Measurements from ENCODE around the gene PARD3B.

Gene PARD3B

GRCh38 chr2:205352094-205352493 lies 806.8 kb downstream of the PARD3B start:
- no peak for DNase-seq (ENCODE audit: low read depth)

GRCh38 chr2:205352593-205352992 lies 807.3 kb downstream of the PARD3B start:
- DNase-seq (ENCODE audit: low read depth) = peak; percentile 30

GRCh38 chr2:205357732-205358131 lies 812.5 kb downstream of the PARD3B start:
- DNase-seq (ENCODE audit: low read depth) = no peak

- DNase-seq (ENCODE audit: low read depth) = no peak
Measured at GRCh38 chr2:205358351-205358815, 813.1 kb downstream of the PARD3B start.

- DNase-seq (ENCODE audit: low read depth) = no peak
Measured at GRCh38 chr2:205361272-205361671, 816.0 kb downstream of the PARD3B start.

- no peak for DNase-seq (ENCODE audit: low read depth)
Measured at GRCh38 chr2:205361970-205362369, 816.7 kb downstream of the PARD3B start.

- no peak for DNase-seq (ENCODE audit: low read depth)
Measured at GRCh38 chr2:205364261-205364660, 819.0 kb downstream of the PARD3B start.

GRCh38 chr2:205366336-205367060 lies 821.2 kb downstream of the PARD3B start:
- DNase-seq (ENCODE audit: low read depth) = no peak

GRCh38 chr2:205367331-205367935 lies 822.2 kb downstream of the PARD3B start:
- no peak for DNase-seq (ENCODE audit: low read depth)

- no peak for DNase-seq (ENCODE audit: low read depth)
Measured at GRCh38 chr2:205369813-205370212, 824.5 kb downstream of the PARD3B start.

GRCh38 chr2:205370726-205371125 lies 825.5 kb downstream of the PARD3B start:
- DNase-seq (ENCODE audit: low read depth) = no peak

GRCh38 chr2:205372141-205372540 lies 826.9 kb downstream of the PARD3B start:
- peak; percentile 49 for DNase-seq (ENCODE audit: low read depth)

GRCh38 chr2:205375461-205376448 lies 830.5 kb downstream of the PARD3B start:
- DNase-seq (ENCODE audit: low read depth) = no peak

GRCh38 chr2:205377324-205377723 lies 832.0 kb downstream of the PARD3B start:
- no peak for DNase-seq (ENCODE audit: low read depth)

GRCh38 chr2:205383601-205384000 lies 838.3 kb downstream of the PARD3B start:
- no peak for DNase-seq (ENCODE audit: low read depth)

GRCh38 chr2:205386109-205386508 lies 840.8 kb downstream of the PARD3B start:
- no peak for DNase-seq (ENCODE audit: low read depth)

GRCh38 chr2:205387350-205388055 lies 842.2 kb downstream of the PARD3B start:
- no peak for DNase-seq (ENCODE audit: low read depth)

GRCh38 chr2:205390866-205391265 lies 845.6 kb downstream of the PARD3B start:
- no peak for DNase-seq (ENCODE audit: low read depth)

- DNase-seq (ENCODE audit: low read depth) = no peak
Measured at GRCh38 chr2:205401511-205401910, 856.2 kb downstream of the PARD3B start.

GRCh38 chr2:205402011-205402410 lies 856.7 kb downstream of the PARD3B start:
- no peak for DNase-seq (ENCODE audit: low read depth)

GRCh38 chr2:205403244-205403825 lies 858.1 kb downstream of the PARD3B start:
- peak; percentile 42 for DNase-seq (ENCODE audit: low read depth)

All from non-pigmented ciliary epithelial cell (primary cell).